OCI-M2 (cell line): ENCODE results near the gene IP6K3.

Experiments used
- DNase-seq: peaks from one replicate; lab custom pipeline; 2025; ENCODE audit not compliant: unreplicated experiment; lab: John Stamatoyannopoulos, UW

Gene IP6K3

GRCh38 chr6:33677143-33677660 lies 69.5 kb downstream of the IP6K3 start:
- DNase-seq = no peak

GRCh38 chr6:33676416-33677142 lies 70.1 kb downstream of the IP6K3 start:
- DNase-seq = no peak

GRCh38 chr6:33675968-33676367 lies 70.7 kb downstream of the IP6K3 start:
- DNase-seq = no peak

- no peak for DNase-seq
Measured at GRCh38 chr6:33673851-33674250, 72.9 kb downstream of the IP6K3 start.

GRCh38 chr6:33672808-33673207 lies 73.9 kb downstream of the IP6K3 start:
- no peak for DNase-seq

GRCh38 chr6:33671744-33672072 lies 75.0 kb downstream of the IP6K3 start:
- DNase-seq = no peak
